ENCODE data around the gene RCOR1. TPM values are rescaled to one million over a fixed set of nuclear protein-coding genes. Genes with fewer than 3 reads are reported as not detected.

Gene RCOR1
- total RNA-seq, 1 experiment from 2014 or later, result 34.1 TPM

DNA sequence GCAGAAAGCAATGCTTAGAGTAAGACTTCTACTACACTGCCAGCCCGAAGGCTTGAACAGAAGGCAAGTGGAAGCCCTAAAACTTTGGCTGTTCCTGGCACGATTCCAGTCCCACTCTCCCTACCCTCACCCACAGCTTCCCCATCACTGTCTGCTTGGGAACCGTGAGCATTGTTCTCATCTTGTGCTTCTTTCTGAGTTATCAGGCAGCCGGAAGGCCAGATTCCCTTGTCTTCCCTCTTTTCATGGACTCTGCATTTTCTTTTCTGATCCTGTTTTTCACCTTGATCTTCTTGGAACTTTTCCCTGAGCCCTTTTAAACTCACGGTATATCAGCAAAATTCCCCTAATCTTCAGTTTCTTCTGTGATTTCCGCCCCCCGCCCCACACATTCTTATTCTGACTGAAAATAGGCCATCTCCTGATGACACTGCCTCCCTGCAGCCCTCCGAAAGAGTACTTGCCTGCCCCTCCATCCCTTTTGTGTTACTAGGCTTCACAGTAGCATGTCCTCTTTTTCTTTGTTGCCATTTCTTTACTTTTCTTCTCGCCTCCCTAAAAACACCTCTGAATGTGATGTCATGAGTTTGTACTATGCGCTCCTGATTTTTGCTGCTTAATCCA is 29.9 kb downstream of the RCOR1 start:
- no peak for DNase-seq
- no peaks in the 10 kb centered on the region for H3K27me3 Mint-ChIP-seq (ENCODE audit: low read depth)
- H3K27ac ChIP-seq (ENCODE audit: insufficient read length, low read depth, low read length), result peak overlapping the region; percentile 22
- H3T11ph ChIP-seq (ENCODE audit: low read length), result no peak overlapping the region
- no peaks in the 10 kb centered on the region for H3K9me3 ChIP-seq (ENCODE audit: control insufficient read depth, low read depth, low read length)
- peaks cover 24 to 30% of the 10 kb centered on the region in 2 experiments for H3K4me1 Mint-ChIP-seq
- H3K9ac ChIP-seq (ENCODE audit: extremely low read depth, insufficient read length, low read length), result no peak overlapping the region
- H3K23ac ChIP-seq (ENCODE audit: insufficient read length, low read depth, low read length), result no peak overlapping the region
- H3K79me2 ChIP-seq (ENCODE audit: insufficient read depth, low read length), result peaks cover 8% of the 10 kb centered on the region; the same call in 1 of the 2 replicates
- no peak overlapping the region for H2BK12ac ChIP-seq (ENCODE audit: insufficient read length, low read depth, low read length)
- no peak overlapping the region for H4K8ac ChIP-seq (replicated peaks; ENCODE audit: insufficient read length, low read depth, low read length)
- peak overlapping the region; percentile 7 for H3K4me2 ChIP-seq (ENCODE audit: insufficient read depth, insufficient read length, low read length)
- H2AK5ac ChIP-seq (ENCODE audit: insufficient read length, low read length), result no peak overlapping the region
- H3K56ac ChIP-seq (ENCODE audit: insufficient read length, low read depth, low read length), result no peak overlapping the region
- H3K4ac ChIP-seq (ENCODE audit: low read depth, low read length), result no peak overlapping the region
- H2BK15ac ChIP-seq (ENCODE audit: low read depth, low read length), result no peak overlapping the region
- no peak overlapping the region for H2BK20ac ChIP-seq (ENCODE audit: low read depth, low read length, poor library complexity, severe bottlenecking)
- no peak overlapping the region for H2BK120ac ChIP-seq (ENCODE audit: low read depth, low read length, poor library complexity, severe bottlenecking)
- H3K9me3 Mint-ChIP-seq, result no peaks in the 10 kb centered on the region
- H4K5ac ChIP-seq (ENCODE audit: insufficient read length, low read depth, low read length), result no peak overlapping the region
- peaks cover 8% of the 10 kb centered on the region for H3K79me1 ChIP-seq (ENCODE audit: insufficient read depth, low read depth, low read length, poor library complexity, severe bottlenecking)
- H3K27ac Mint-ChIP-seq, result peak overlapping the region; percentile 79 to 95 (median 90)
- no peak overlapping the region for H4K91ac ChIP-seq (ENCODE audit: insufficient read length, low read depth, low read length)
- H3K14ac ChIP-seq (ENCODE audit: insufficient read depth, low read length), result no peak overlapping the region
- no peaks in the 10 kb centered on the region for H4K20me1 ChIP-seq (ENCODE audit: control insufficient read depth, insufficient read depth, insufficient read length)
- no CpG with 5 or more reads among the region's 10 CpGs for WGBS (ENCODE audit: extremely low coverage, insufficient read length, low lambda C conversion rate)
- no peak overlapping the region for H2AFZ ChIP-seq (ENCODE audit: low read length)
- TF ChIP-seq, protein P1, sequence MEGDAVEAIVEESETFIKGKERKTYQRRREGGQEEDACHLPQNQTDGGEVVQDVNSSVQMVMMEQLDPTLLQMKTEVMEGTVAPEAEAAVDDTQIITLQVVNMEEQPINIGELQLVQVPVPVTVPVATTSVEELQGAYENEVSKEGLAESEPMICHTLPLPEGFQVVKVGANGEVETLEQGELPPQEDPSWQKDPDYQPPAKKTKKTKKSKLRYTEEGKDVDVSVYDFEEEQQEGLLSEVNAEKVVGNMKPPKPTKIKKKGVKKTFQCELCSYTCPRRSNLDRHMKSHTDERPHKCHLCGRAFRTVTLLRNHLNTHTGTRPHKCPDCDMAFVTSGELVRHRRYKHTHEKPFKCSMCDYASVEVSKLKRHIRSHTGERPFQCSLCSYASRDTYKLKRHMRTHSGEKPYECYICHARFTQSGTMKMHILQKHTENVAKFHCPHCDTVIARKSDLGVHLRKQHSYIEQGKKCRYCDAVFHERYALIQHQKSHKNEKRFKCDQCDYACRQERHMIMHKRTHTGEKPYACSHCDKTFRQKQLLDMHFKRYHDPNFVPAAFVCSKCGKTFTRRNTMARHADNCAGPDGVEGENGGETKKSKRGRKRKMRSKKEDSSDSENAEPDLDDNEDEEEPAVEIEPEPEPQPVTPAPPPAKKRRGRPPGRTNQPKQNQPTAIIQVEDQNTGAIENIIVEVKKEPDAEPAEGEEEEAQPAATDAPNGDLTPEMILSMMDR (conservative IDR thresholded peaks at IDR 0.05), result no peak
- peaks cover 3 to 8% (median 5%) of the 10 kb centered on the region in 3 experiments; a peak in 4 of 7 replicates for H3K36me3 Mint-ChIP-seq (ENCODE audit: insufficient read depth in 1 of 3, low read depth in 3 of 3)
- peaks cover 2% of the 10 kb centered on the region for H3K23me2 ChIP-seq (ENCODE audit: insufficient read length, low read depth, low read length, poor library complexity, severe bottlenecking)
- no peaks in the 10 kb centered on the region for H3K27me3 ChIP-seq (ENCODE audit: insufficient read depth, low read length)
- peaks cover 6% of the 10 kb centered on the region; the same call in 1 of the 2 replicates for H3K4me1 ChIP-seq (ENCODE audit: insufficient read depth, low read length)
- no peak overlapping the region for H2BK5ac ChIP-seq (ENCODE audit: insufficient read length, low read length)
- no peak overlapping the region for H3K18ac ChIP-seq (ENCODE audit: insufficient read length, low read depth, low read length)
- peak overlapping the region in 1 of 2 experiments; percentile 64; a peak in 2 of 5 replicates for H3K4me3 Mint-ChIP-seq
